Liver (tissue), 9 donors: ENCODE measurements around the gene RINL. TPM values are rescaled to one million over a fixed set of nuclear protein-coding genes. Genes with fewer than 3 reads are reported as not detected.

ENCODE experiments used
- DNase-seq: peaks from one replicate; pipeline ENCODE4 v3.0.0-alpha.2; 2017; ENCODE audit warnings: low spot score
- H3K27ac ChIP-seq, 2 donors: one replicate each; pipeline ENCODE4 v1.7.0; 2013; ENCODE audit warnings: inconsistent platforms in 2 of 2, low read length in 2 of 2, control low read depth in 1 of 2, low read depth in 1 of 2, mild to moderate bottlenecking in 1 of 2
- H3K27me3 ChIP-seq, 4 donors: one replicate each; pipeline versions ENCODE4 v1.6.1 to v1.7.0; 2013; ENCODE audit warnings: low read length in 3 of 4, inconsistent platforms in 1 of 4, mild to moderate bottlenecking in 1 of 4, moderate library complexity in 1 of 4; ENCODE audit not compliant: control insufficient read depth in 4 of 4, insufficient read depth in 4 of 4
- H3K36me3 ChIP-seq, 4 donors: one replicate each; pipeline versions ENCODE4 v1.6.1 to v1.7.0; 2013; ENCODE audit warnings: low read length in 3 of 4, mild to moderate bottlenecking in 3 of 4, low read depth in 1 of 4, moderate library complexity in 1 of 4; ENCODE audit not compliant: control insufficient read depth in 4 of 4, insufficient read depth in 3 of 4
- H3K4me1 ChIP-seq, 4 donors: one replicate each; pipeline versions ENCODE4 v1.6.1 to v1.7.0; 2013; ENCODE audit warnings: low read length in 3 of 4, mild to moderate bottlenecking in 3 of 4, moderate library complexity in 1 of 4; ENCODE audit not compliant: control insufficient read depth in 4 of 4, insufficient read depth in 4 of 4
- H3K4me3 ChIP-seq, 3 donors: one replicate each; pipeline versions ENCODE4 v1.6.1 to v1.7.0; 2013; ENCODE audit warnings: low read length in 3 of 3, control low read depth in 1 of 3, low read depth in 1 of 3, mild to moderate bottlenecking in 1 of 3
- H3K9ac ChIP-seq, 2 donors: one replicate each; pipeline ENCODE4 v1.7.0; 2013; ENCODE audit warnings: low read length in 2 of 2, mild to moderate bottlenecking in 2 of 2, moderate library complexity in 2 of 2, control low read depth in 1 of 2, low read depth in 1 of 2
- H3K9me3 ChIP-seq, 4 donors: one replicate each; pipeline versions ENCODE4 v1.6.1 to v1.7.0; 2013; ENCODE audit warnings: low read length in 3 of 4; ENCODE audit not compliant: control insufficient read depth in 4 of 4
- ATF3 ChIP-seq: IDR thresholded peaks from 2 replicates; pipeline ENCODE4 v1.6.1; 2016; ENCODE audit warnings: antibody characterized with exemption
- CTCF ChIP-seq: fragments of 150-350 bp; IDR thresholded peaks from 2 replicates; pipeline ENCODE4 v1.5.1; 2017; ENCODE audit warnings: improper control_type of control experiment, low read depth, low read length; ENCODE audit not compliant: missing input control
- EGR1 ChIP-seq, 2 donors: IDR thresholded peaks; 2 replicates each; pipeline ENCODE4 v1.6.1; 2016 to 2018; ENCODE audit warnings: antibody characterized with exemption in 2 of 2, low read depth in 2 of 2
- FOXA1 ChIP-seq: IDR thresholded peaks from 2 replicates; pipeline ENCODE4 v1.6.1; 2016; ENCODE audit warnings: antibody characterized with exemption
- FOXA2 ChIP-seq: IDR thresholded peaks from 2 replicates; pipeline ENCODE4 v1.6.1; 2016; ENCODE audit warnings: antibody characterized with exemption
- GABPA ChIP-seq, 2 donors: IDR thresholded peaks in 1 of 2; conservative IDR thresholded peaks in 1 of 2; 2 replicates each; pipeline ENCODE4 v1.6.1; 2016; ENCODE audit warnings: antibody characterized with exemption in 2 of 2, mild to moderate bottlenecking in 1 of 2, moderate library complexity in 1 of 2
- HNF4A ChIP-seq, 2 donors: conservative IDR thresholded peaks; 2 replicates each; pipeline ENCODE4 v1.6.1; 2016; ENCODE audit warnings: antibody characterized with exemption in 2 of 2, mild to moderate bottlenecking in 2 of 2
- HNF4G ChIP-seq: IDR thresholded peaks from 2 replicates; pipeline ENCODE4 v1.6.1; 2016; ENCODE audit warnings: antibody characterized with exemption
- JUND ChIP-seq, 2 donors: IDR thresholded peaks; 2 replicates each; pipeline ENCODE4 v1.6.1; 2016; ENCODE audit warnings: antibody characterized with exemption in 2 of 2
- MAX ChIP-seq: IDR thresholded peaks from 2 replicates; pipeline ENCODE4 v1.6.1; 2016; ENCODE audit warnings: antibody characterized with exemption
- NR2F2 ChIP-seq: IDR thresholded peaks from 2 replicates; pipeline ENCODE4 v1.6.1; 2016; ENCODE audit warnings: antibody characterized with exemption
- RAD21 ChIP-seq, 2 donors: IDR thresholded peaks; 2 replicates each; pipeline ENCODE4 v1.6.1; 2016; ENCODE audit warnings: antibody characterized with exemption in 2 of 2, mild to moderate bottlenecking in 2 of 2
- REST ChIP-seq: IDR thresholded peaks from 2 replicates; pipeline ENCODE4 v1.6.1; 2016; ENCODE audit warnings: antibody characterized with exemption, mild to moderate bottlenecking
- RXRA ChIP-seq, 2 donors: IDR thresholded peaks; 2 replicates each; pipeline ENCODE4 v1.6.1; 2017 to 2018; ENCODE audit warnings: antibody characterized with exemption in 2 of 2, mild to moderate bottlenecking in 1 of 2
- SP1 ChIP-seq: IDR thresholded peaks from 2 replicates; pipeline ENCODE4 v1.6.1; 2018; ENCODE audit warnings: antibody characterized with exemption, mild to moderate bottlenecking
- TAF1 ChIP-seq: conservative IDR thresholded peaks from 2 replicates; pipeline ENCODE4 v1.6.1; 2016; ENCODE audit warnings: antibody characterized with exemption, mild to moderate bottlenecking
- YY1 ChIP-seq: IDR thresholded peaks from 2 replicates; pipeline ENCODE4 v1.6.1; 2016; ENCODE audit warnings: antibody characterized with exemption, mild to moderate bottlenecking
- ZBTB33 ChIP-seq: IDR thresholded peaks from 2 replicates; pipeline ENCODE4 v1.6.1; 2016; ENCODE audit warnings: antibody characterized with exemption
- WGBS: extraction: QIAGEN DNeasy Blood & Tissue Kit; methylation state at CpG from one replicate; pipeline ENCODE4 v1.1.7; 2013; 5-methylcytosine and 5-hydroxymethylcytosine counted together
- polyA plus RNA-seq, 2 donors: library from polyadenylated mRNA; stranded (reverse) in 1 of 2; unstranded in 1 of 2; fragments of 200-250 nt in 1 of 2; fragments of >200 nt in 1 of 2; fragmentation: Nextera tagmentation in 1 of 2; extraction: Ambion mirVana in 1 of 2; gene quantifications; one replicate each; pipeline versions ENCODE4 v1.2.1 to v1.2.3, GENCODE V29; 2013 to 2015
- total RNA-seq, 2 donors: library from RNA; depleted of rRNA; stranded (reverse); fragments of >200 nt; gene quantifications; one replicate each; pipeline ENCODE4 v1.2.3, GENCODE V29; 2014
- donor health status: healthy.
- donor health status: healthy.
- donor health status: healthy.
- donor health status: healthy.
- donor health status: healthy.

RINL gene
- total and polyA plus RNA-seq, 4 donors = 4.9 to 8.7 (median 5.5) TPM

GRCh38 chr19:38924388-38924787 lies 46.3 kb upstream of the RINL start:
- Histone ChIP-seq H3K4me3 (no peak overlapping the region), H3K9me3 (no peaks in the 10 kb centered on the region), H3K9ac (no peak overlapping the region), H3K36me3 (peaks cover 2 to 20% (median 8%) of the 10 kb centered on the region in 4 donors), H3K27ac (no peak overlapping the region), H3K4me1 (peaks cover 0 to under 1% (median under 1%) of the 10 kb centered on the region in 4 donors), H3K27me3 (no peaks in the 10 kb centered on the region)
- WGBS = 89% methylated on average over 7 of the region's 7 CpGs
- TF ChIP-seq ZBTB33 (no peak), FOXA2 (no peak), RXRA (IDR thresholded peaks at IDR 0.05) (no peak), NR2F2 (no peak), EGR1 (IDR thresholded peaks at IDR 0.05; ENCODE audit: low read depth in 2 of 2) (no peak), REST (no peak), MAX (no peak), YY1 (no peak), FOXA1 (no peak), TAF1 (no peak), CTCF (no peak), HNF4G (no peak), HNF4A (conservative IDR thresholded peaks at IDR 0.05) (no peak), JUND (IDR thresholded peaks at IDR 0.05) (no peak)
- DNase-seq = no peak

- no peak for DNase-seq
- WGBS = 95% methylated on average over 5 of the region's 5 CpGs
- no peak for TF ChIP-seq JUND (IDR thresholded peaks at IDR 0.05)
- TF ChIP-seq HNF4A (conservative IDR thresholded peaks at IDR 0.05) = no peak
- TF ChIP-seq ATF3 = no peak
- TF ChIP-seq HNF4G = no peak
- TF ChIP-seq FOXA2 = no peak
- TF ChIP-seq FOXA1 = no peak
- TF ChIP-seq RAD21 (IDR thresholded peaks at IDR 0.05) = no peak
- no peak for TF ChIP-seq TAF1
- TF ChIP-seq REST = no peak
- no peak for TF ChIP-seq GABPA (IDR thresholded peaks at IDR 0.05 in 1 of 2, conservative IDR thresholded peaks at IDR 0.05 in 1 of 2)
- TF ChIP-seq RXRA (IDR thresholded peaks at IDR 0.05) = no peak
- no peak for TF ChIP-seq SP1
- no peak for TF ChIP-seq MAX
- no peak for TF ChIP-seq CTCF
Observed at GRCh38 chr19:38922482-38922881, 44.4 kb upstream of the RINL start.

More at GRCh38 chr19:38922482-38922881, 44.4 kb upstream of the RINL start:
- Histone ChIP-seq H3K9ac (no peak overlapping the region), H3K36me3 (peaks cover 2 to 20% (median 8%) of the 10 kb centered on the region in 4 donors), H3K4me3 (no peak overlapping the region), H3K27me3 (no peaks in the 10 kb centered on the region), H3K4me1 (no peaks in the 10 kb centered on the region), H3K9me3 (no peaks in the 10 kb centered on the region), H3K27ac (no peak overlapping the region)
